Prostate gland (tissue), 2 donors: ENCODE data around the gene HUNK. TPM values are rescaled to one million over a fixed set of nuclear protein-coding genes. Genes with fewer than 3 reads are reported as not detected.

Experiments used
- DNase-seq: peaks from one replicate; pipeline ENCODE4 v3.0.0-alpha.2; 2019; ENCODE audit warnings: low spot score
- H3K27ac ChIP-seq, 2 donors: fragments of 200-600 bp; sonication (generic); 2 replicates each; pipeline ENCODE4 v1.5.1; 2017 to 2019
- H3K27me3 ChIP-seq: fragments of 200-600 bp; sonication (generic); replicated peaks from 2 replicates; pipeline ENCODE4 v1.5.1; 2019; ENCODE audit not compliant: insufficient read depth
- H3K36me3 ChIP-seq, 2 donors: fragments of 200-600 bp; sonication (generic); 1 replicate in 1 of 2; 2 replicates in 1 of 2; pipeline versions ENCODE4 v1.5.1 to v1.8.1; 2017 to 2019
- H3K4me1 ChIP-seq: fragments of 200-600 bp; sonication (generic); replicated peaks from 2 replicates; pipeline ENCODE4 v1.5.1; 2019
- H3K4me3 ChIP-seq, 2 donors: fragments of 200-600 bp; sonication (generic); 2 replicates each; pipeline ENCODE4 v1.5.1; 2017 to 2019
- H3K9me3 ChIP-seq: fragments of 200-600 bp; sonication (generic); 2 replicates; pipeline ENCODE4 v1.5.1; 2017
- POLR2A ChIP-seq: fragments of 450-650 bp; IDR thresholded peaks from one replicate; pipeline ENCODE4 v1.6.1; 2016; ENCODE audit warnings: antibody characterized with exemption, mild to moderate bottlenecking
- POLR2AphosphoS5 ChIP-seq: sonication (generic); formaldehyde crosslinking; IDR thresholded peaks from one replicate; pipeline ENCODE4 v1.6.1; 2017; ENCODE audit warnings: antibody characterized with exemption
- WGBS: methylation state at CpG from one replicate; pipeline ENCODE4 v1.1.5; 2018; 5-methylcytosine and 5-hydroxymethylcytosine counted together
- intact Hi-C: fragments of 100-400 bp; cut with DNase I; formaldehyde crosslinking; loops from one replicate; pipeline ENCODE4 v1.14.2; 2022
- total RNA-seq, 2 donors: library from RNA; depleted of rRNA; stranded (reverse); fragments of >200 nt; gene quantifications; one replicate each; pipeline ENCODE4 v1.1.0, GENCODE V29; 2016
- TF ChIP-seq, protein P1 (sequence below), 4 experiments: fragments of 200-600 bp in 2 of 4; fragments of 450-650 bp in 2 of 4; sonication (generic) in 2 of 4; IDR thresholded peaks; 1 replicate in 3 of 4; 2 replicates in 1 of 4; pipeline ENCODE4 v1.5.1; 2016 to 2019; ENCODE audit warnings: antibody characterized with exemption in 4 of 4, mild to moderate bottlenecking in 2 of 4, moderate library complexity in 2 of 4

HUNK gene
- total RNA-seq, 2 donors from 2014 or later: 3.7 to 5.0 TPM

DNA sequence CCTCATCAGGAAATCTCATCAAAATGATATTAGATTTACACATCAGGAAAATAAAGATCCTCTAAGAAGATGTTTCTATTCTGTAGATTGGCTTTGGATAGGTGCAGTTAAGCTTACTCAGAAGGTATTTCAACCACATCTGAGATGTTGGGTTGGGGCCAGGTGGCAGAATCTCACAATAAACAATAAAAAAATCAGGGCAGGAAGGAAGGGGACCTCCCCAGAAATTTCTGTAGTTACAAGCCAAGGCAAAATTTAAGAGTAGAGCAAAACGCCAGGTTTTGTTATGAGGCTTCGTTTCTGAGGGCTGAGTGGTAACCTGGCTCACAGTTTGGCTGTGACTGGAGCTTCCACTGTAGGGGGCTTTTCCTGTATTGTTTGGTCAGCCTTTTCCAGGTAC is 84.8 kb downstream of the HUNK start:
- intact Hi-C loops: no loop called here
- Histone ChIP-seq H3K4me3 (no peak overlapping the region), H3K27me3 (no peaks in the 10 kb centered on the region), H3K36me3 (no peaks in the 10 kb centered on the region), H3K27ac (no peak overlapping the region), H3K9me3 (no peaks in the 10 kb centered on the region), H3K4me1 (no peaks in the 10 kb centered on the region)
- peak; percentile 45 for DNase-seq
- WGBS: 25% methylated on average over 2 of the region's 2 CpGs
- TF ChIP-seq POLR2A: no peak
- TF ChIP-seq POLR2AphosphoS5: no peak
- TF ChIP-seq, protein P1, sequence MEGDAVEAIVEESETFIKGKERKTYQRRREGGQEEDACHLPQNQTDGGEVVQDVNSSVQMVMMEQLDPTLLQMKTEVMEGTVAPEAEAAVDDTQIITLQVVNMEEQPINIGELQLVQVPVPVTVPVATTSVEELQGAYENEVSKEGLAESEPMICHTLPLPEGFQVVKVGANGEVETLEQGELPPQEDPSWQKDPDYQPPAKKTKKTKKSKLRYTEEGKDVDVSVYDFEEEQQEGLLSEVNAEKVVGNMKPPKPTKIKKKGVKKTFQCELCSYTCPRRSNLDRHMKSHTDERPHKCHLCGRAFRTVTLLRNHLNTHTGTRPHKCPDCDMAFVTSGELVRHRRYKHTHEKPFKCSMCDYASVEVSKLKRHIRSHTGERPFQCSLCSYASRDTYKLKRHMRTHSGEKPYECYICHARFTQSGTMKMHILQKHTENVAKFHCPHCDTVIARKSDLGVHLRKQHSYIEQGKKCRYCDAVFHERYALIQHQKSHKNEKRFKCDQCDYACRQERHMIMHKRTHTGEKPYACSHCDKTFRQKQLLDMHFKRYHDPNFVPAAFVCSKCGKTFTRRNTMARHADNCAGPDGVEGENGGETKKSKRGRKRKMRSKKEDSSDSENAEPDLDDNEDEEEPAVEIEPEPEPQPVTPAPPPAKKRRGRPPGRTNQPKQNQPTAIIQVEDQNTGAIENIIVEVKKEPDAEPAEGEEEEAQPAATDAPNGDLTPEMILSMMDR (IDR thresholded peaks at IDR 0.05): no peak

DNA sequence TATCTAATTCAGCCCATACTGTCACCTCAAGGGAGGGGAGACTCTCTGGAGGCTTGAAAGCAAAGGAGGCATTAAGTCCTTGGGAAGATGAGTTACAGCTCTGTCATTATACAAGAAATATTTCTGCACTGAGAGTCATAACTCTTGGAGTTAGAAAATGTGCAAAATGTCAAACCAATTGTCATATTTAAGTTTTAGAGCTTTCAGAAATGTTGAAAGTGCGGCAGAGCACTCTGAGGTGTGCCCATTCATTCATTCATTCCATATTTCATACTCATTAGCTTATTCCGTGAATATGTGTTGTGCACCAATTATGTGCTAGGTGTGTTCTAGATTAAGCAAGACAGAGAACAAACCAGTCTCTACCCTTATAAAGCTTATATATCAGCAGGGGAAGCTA is 87.1 kb downstream of the HUNK start:
- Histone ChIP-seq H3K27me3 (no peaks in the 10 kb centered on the region), H3K27ac (no peak overlapping the region), H3K36me3 (no peaks in the 10 kb centered on the region), H3K4me1 (no peaks in the 10 kb centered on the region), H3K4me3 (no peak overlapping the region), H3K9me3 (no peaks in the 10 kb centered on the region)
- DNase-seq: no peak
- 38% methylated on average over 2 of the region's 2 CpGs for WGBS
- intact Hi-C loops: no loop called here
- TF ChIP-seq POLR2A (no peak), POLR2AphosphoS5 (no peak)
- TF ChIP-seq, protein P1 (IDR thresholded peaks at IDR 0.05): no peak

DNA sequence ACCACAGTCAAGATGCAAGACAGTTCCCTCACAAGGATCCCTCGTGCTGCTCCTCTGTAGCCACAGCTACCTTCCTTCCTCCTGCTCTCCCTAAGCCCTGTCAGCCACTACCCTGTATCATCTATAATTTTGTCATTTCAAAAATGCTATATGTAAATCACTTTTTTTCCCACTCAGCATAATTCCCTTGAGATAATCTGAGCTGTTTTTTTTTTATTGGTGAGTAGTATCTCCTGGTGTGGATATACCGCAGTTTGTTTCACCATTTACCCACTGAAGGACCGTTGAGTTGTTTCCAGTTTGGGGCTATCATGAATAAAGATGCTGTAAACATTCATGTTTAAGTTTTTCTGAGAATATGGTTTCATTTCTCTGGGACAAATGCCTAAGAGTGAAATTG is 88.2 kb downstream of the HUNK start:
- intact Hi-C loops: no loop called here
- DNase-seq: no peak
- Histone ChIP-seq H3K9me3 (no peaks in the 10 kb centered on the region), H3K27ac (no peak overlapping the region), H3K27me3 (no peaks in the 10 kb centered on the region), H3K4me3 (no peak overlapping the region), H3K36me3 (no peaks in the 10 kb centered on the region), H3K4me1 (no peaks in the 10 kb centered on the region)
- WGBS: 97% methylated on average over 3 of the region's 3 CpGs
- TF ChIP-seq, protein P1 (IDR thresholded peaks at IDR 0.05): no peak
- TF ChIP-seq POLR2AphosphoS5 (no peak), POLR2A (no peak)

DNA sequence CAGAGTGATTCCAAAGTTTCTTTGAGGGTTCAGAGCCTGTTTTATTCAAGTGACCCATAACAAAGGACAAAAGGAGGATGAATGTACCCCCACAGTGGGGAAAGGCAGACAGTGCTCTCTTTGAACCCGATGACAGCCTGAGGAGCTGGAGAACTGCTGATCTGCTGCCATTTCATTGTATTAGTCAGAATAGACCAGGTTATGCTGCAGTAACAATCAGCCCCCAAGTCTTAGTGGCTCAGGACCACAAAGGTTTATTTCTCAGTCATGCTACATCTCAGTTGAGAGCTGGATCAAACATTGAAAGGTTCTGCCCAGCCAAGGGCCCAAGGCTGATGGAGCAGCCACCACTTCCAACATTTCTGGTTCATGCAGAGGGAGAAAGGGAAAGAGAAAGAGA is 88.9 kb downstream of the HUNK start:
- no peaks in the 10 kb centered on the region for H3K4me1 ChIP-seq
- 100% methylated on average over 1 of the region's 1 CpG for WGBS
- no peaks in the 10 kb centered on the region for H3K36me3 ChIP-seq
- intact Hi-C loops: no loop called here
- H3K27ac ChIP-seq: no peak overlapping the region
- H3K9me3 ChIP-seq: no peaks in the 10 kb centered on the region
- no peak for TF ChIP-seq POLR2A
- no peak overlapping the region for H3K4me3 ChIP-seq
- DNase-seq: no peak
- H3K27me3 ChIP-seq: no peaks in the 10 kb centered on the region

DNA sequence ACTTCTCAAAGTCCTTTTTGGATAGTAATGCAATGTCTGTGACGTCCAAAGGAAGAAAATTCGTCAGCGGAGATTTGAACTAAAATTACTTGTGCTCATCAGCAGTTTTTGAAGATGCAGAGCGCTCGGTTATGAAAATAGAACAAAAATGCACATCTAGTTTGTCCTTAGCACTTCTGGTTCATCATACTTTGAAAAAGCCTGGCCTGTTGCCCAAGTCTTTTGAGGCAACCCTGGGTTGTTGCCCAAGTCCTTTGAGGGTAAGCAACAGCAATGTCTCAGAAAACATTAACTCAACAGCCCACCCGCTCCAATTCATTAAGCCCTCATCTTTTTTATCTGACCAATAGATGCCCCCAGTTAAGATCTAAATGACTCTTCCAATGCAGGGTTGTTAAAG is 91.9 kb downstream of the HUNK start:
- no peak for DNase-seq
- 94% methylated on average over 6 of the region's 6 CpGs for WGBS
- no peak for TF ChIP-seq POLR2A
- TF ChIP-seq, protein P1 (IDR thresholded peaks at IDR 0.05): no peak
- TF ChIP-seq POLR2AphosphoS5: no peak
- intact Hi-C loops: no loop called here
- Histone ChIP-seq H3K27me3 (no peaks in the 10 kb centered on the region), H3K36me3 (no peaks in the 10 kb centered on the region), H3K9me3 (no peaks in the 10 kb centered on the region), H3K27ac (no peak overlapping the region), H3K4me1 (no peaks in the 10 kb centered on the region), H3K4me3 (no peak overlapping the region)
